ENCODE results near the gene TNFRSF13B.
"Not testable (repeated sequence)": the region's sequence is repeated elsewhere in the genome, so short reads cannot be mapped to it uniquely, and the experiment has no call there.

The TNFRSF13B gene

DNA sequence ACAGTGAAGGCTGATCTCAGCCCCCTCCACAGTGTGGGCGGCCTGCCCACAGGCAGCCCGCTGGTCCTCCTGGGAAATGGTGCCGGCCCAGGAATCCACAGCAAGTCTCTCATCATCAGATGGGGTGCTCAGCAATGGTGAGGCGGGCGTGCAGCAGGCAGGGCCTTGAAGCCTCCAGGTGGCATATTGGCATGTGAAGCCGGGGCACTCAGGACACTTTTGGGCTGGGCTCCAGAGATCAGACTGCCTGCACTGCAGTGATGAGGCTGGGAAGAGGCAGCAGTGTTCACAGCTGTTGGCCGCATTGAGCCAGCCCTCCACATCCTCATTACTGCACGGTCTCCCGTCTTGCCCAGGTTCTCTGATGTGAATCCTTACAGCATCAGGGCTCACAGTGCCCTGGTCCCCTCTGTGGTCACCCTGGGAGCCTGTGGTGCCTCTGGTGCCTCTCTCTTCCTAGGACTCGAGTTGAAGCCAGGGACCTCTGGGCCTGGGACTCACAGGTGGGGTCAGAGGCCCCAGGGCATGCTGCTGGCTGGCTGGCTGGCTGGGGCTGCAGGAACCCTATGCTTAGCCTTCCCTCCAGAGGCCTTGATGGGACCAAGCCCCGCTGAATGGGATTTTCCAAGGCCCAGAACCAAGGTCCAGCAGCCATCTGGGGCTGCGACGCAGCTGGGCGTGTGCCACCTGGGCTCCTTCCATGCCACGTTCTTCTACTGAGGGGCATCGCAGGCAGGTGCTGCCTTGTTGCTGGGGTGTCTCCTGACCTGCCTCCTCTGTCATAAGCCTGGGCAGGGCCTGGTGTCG, 48.6 kb downstream of the TNFRSF13B start:
- TF ChIP-seq, protein P1, sequence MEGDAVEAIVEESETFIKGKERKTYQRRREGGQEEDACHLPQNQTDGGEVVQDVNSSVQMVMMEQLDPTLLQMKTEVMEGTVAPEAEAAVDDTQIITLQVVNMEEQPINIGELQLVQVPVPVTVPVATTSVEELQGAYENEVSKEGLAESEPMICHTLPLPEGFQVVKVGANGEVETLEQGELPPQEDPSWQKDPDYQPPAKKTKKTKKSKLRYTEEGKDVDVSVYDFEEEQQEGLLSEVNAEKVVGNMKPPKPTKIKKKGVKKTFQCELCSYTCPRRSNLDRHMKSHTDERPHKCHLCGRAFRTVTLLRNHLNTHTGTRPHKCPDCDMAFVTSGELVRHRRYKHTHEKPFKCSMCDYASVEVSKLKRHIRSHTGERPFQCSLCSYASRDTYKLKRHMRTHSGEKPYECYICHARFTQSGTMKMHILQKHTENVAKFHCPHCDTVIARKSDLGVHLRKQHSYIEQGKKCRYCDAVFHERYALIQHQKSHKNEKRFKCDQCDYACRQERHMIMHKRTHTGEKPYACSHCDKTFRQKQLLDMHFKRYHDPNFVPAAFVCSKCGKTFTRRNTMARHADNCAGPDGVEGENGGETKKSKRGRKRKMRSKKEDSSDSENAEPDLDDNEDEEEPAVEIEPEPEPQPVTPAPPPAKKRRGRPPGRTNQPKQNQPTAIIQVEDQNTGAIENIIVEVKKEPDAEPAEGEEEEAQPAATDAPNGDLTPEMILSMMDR (IDR thresholded peaks at IDR 0.05; ENCODE audit: extremely low read depth, missing control alignments), result no peak
- no peak for DNase-seq (ENCODE audit: low spot score)

DNA sequence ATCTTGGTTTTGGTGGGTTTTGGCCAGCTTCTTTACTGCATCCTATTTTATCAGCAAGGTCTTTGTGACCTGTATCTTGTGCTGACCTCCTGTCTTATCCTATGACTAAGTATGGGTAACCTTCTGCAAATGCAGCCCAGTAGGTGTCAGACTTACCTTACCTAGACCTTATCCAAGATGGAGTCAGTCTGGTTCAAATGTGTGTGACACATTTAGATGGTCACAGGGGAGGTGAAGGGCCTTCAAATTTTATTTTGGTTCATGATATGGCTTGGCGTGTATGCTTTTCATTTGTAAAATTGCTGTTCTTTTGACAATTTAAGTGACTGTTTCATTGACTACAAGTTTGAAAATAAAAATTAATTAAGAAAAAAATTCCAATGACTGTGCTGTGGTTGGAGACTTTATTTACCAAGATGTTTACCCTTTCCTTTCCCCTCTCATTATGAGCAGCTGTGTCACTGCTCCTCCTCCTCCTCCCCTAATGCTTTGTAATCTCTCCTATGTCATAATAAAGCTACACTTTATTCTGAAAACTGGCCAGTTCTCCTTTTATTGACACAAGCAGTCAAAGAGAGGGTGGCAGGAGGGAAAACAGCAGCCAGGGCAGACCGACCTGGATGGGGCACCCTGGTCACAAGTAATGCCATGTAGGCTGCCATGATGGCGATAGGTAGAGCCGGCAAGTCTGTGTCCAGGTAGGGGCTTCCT, 49.4 kb downstream of the TNFRSF13B start:
- TF ChIP-seq, protein P1 (IDR thresholded peaks at IDR 0.05; ENCODE audit: extremely low read depth, missing control alignments), result no peak
- no peak for DNase-seq (ENCODE audit: low spot score)

DNA sequence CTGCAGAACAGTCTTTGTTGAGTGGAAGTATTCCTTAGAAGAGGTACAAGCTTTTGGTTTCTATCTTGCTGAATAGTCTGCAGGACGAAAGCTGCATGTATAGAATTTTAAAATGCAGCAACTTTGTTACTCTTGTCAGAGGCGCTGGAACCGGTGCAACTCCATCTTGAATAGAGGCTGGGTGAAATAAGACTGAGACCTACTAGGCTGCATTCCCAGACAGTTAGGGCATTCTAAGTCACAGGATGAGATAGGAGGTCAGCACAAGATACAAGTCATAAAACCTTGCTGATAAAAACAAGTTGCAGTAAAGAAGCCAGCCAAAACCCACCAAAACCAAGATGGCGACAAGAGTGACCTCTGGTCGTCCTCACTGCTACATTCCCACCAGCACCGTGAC, 50.5 kb downstream of the TNFRSF13B start:
- DNase-seq (ENCODE audit: low spot score), result not testable (repeated sequence)

DNA sequence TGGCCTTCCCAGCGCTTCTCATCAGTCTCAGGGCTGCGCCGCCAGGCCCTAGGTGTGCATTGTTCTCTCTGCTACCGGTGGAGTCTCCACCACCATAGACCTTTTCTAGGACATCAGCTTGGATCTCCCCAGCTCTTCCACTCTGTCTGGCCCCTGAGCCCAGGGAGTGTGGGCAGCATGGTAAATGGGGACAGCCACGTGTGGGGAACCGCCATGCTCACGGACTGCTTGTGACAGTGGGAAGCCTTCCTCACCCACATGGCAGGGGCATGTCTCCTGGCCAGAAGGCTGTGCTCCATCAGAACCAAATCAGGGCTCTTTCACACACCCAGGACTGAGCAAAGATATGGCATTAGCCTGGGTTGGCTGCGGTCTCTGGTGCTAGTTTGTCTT, 51.3 kb downstream of the TNFRSF13B start:
- TF ChIP-seq, protein P1 (IDR thresholded peaks at IDR 0.05; ENCODE audit: extremely low read depth, missing control alignments), result no peak
- no peak for DNase-seq (ENCODE audit: low spot score)

DNA sequence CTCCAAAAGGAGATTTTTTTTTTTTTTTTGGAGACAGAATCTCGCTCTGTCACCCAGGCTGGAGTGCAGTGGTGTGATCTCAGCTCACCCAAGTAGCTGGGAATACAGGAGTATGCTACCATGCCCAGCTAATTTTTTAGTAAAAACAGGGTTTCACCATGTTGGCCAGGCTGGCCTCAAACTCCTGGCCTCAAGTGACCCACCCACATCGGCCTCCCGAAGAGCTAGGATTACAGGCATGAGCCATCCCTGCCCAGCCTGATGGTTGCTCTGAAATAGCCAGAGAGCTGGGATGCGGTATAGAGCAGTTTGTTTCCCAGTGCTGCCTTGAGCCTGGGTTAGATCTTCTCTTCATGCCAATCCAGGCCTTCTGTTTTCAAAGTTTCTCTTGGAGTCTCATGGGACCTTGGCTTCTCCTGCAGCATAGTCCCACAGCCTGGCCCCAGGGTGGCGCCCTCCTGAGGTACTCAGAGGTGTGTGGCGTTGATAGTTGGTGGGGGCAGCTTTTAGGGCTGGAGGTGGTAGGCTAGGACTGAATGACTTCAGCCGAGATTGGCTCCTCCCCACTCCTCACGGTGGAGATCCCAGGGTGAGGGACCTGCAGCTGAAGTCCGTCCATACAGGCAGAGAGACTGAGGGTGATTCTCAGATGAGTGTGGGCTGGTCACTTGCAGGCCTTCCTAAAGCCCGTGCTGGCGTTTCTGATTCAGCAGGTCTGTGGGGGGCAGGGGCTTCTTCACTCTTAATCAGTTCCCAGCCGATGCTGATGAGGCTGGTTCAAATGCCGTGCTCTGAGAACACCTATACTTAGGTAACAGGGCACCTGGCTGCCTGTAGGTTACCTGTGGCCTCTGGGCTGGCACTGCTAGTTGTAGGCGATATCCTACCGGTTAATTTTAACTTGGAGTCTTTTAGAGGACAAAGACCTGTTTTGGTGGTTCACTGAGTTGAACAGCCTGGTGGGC, 52.0 kb downstream of the TNFRSF13B start:
- DNase-seq (ENCODE audit: low spot score), result no peak
- TF ChIP-seq, protein P1 (IDR thresholded peaks at IDR 0.05; ENCODE audit: extremely low read depth, missing control alignments), result no peak

DNA sequence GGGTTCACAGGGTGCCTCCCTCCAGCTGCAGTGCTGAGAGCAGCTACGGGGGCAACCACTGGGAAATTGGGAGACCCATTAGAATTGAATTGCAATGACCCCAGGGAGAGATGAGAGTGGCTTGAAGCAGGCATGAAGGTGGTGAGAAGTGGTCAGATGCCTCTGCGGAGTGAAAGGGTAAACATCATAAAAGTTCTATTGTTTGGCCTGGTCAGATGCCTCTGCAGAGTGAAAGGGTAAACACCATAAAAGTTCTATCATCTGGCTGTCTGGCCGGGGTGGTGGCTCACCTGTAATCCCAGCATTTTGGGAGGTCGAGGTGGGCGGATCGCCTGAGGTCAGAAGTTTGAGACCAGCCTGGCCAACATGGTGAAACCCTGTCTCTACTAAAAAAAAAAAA, 53.5 kb downstream of the TNFRSF13B start:
- DNase-seq (ENCODE audit: low spot score), result no peak
- TF ChIP-seq, protein P1 (IDR thresholded peaks at IDR 0.05; ENCODE audit: extremely low read depth, missing control alignments), result no peak

DNA sequence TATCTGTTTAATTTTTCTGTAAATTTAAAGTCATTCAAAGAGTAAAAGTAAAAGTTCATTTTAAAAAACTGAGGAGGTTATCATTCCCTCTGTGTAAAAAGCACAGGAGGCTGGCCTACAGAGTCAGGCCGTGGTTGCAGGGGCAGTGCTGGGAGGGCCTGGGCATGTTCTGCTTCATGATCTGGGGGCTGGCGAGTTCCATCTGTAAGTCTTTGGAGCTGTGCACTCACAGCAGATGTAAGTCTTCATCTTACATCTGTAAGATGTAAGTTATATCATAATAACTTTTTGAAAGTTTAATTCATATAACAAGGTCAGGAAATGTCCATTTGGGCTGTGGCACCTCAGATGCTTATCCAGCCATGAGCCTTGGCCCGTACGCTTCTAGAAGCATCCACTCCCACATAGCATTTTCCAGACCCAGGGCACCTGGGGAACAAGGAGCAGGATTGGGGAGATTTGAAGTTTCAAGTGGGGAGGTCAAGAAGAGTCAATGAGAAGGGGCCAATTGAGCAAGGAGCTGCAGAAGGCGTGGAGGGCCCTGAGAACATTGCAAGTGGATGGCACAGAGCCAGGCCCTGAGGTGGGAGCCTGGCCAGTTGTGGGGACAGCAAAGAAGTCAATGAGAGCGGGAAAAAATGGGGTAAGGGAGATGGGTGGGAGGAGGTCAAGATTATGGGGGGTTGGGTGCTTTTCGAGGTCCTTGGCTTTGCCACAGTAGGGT, 54.1 kb downstream of the TNFRSF13B start:
- DNase-seq (ENCODE audit: low spot score), result no peak
- TF ChIP-seq, protein P1 (IDR thresholded peaks at IDR 0.05; ENCODE audit: extremely low read depth, missing control alignments), result no peak
